Parietal lobe (tissue), 2 donors: ENCODE data around the gene ACAP2. TPM values are rescaled to one million over a fixed set of nuclear protein-coding genes. Genes with fewer than 3 reads are reported as not detected.

Experiments
- small RNA-seq: library from RNA; depleted of rRNA; stranded (forward); fragments of <200 nt; gene quantifications from one replicate; pipeline ENCODE3, GENCODE V24; 2014; ENCODE audit warnings: low replicate concordance
- total RNA-seq: library from RNA; depleted of rRNA; stranded (reverse); fragments of >200 nt; gene quantifications from one replicate; pipeline ENCODE4 v1.2.3, GENCODE V29; 2014

Gene ACAP2
- 267 TPM for total RNA-seq

GRCh38 chr3:195442573-195443390 is at the start of gene ACAP2:
Gene ACAP2, minus strand, starts transcription at chr3:195443020. Its CDS starts 173 bp downstream, at chr3:195442847.

GRCh38 chr3:195270817-195271409 is 171.9 kb downstream of the ACAP2 start, which contains the start of gene XXYLT1:
Gene XXYLT1, minus strand, starts transcription at chr3:195271159. Its CDS starts 101 bp downstream, at chr3:195271058.

Small RNA genes within 50 kb of the gene (small RNA-seq; reads per million reads assigned to genes)
- not detected for gene RF00019

Other genes with a start within 250 kb of the ACAP2 start
- gene XXYLT1, start 171.9 kb downstream of the ACAP2 start, total RNA-seq, result 26.3 TPM
- 65.4 TPM for gene PPP1R2, start 100.3 kb upstream of the ACAP2 start, total RNA-seq
- gene APOD, start 140.9 kb upstream of the ACAP2 start, total RNA-seq, result 3.8 TPM